CD14-positive monocyte (primary cell): ENCODE data around the gene KCTD2. TPM values are rescaled to one million over a fixed set of nuclear protein-coding genes. Genes with fewer than 3 reads are reported as not detected.
A peak's percentile ranks its signal among the peaks of the same experiment; 100 is the strongest.

Source experiments
- DNase-seq, 3 donors: peaks; one replicate each; pipeline ENCODE4 v3.0.0-alpha.2; 2011 to 2022
- H2AFZ ChIP-seq: 2 replicates; pipeline ENCODE4 v1.6.0; 2012; ENCODE audit warnings: mild to moderate bottlenecking, low read depth, low read length, inconsistent platforms; ENCODE audit not compliant: insufficient read depth, poor library complexity, severe bottlenecking
- H3K27ac ChIP-seq, 2 donors: 1 replicate in 1 of 2; 2 replicates in 1 of 2; pipeline ENCODE4 v1.5.1; 2012 to 2013; ENCODE audit warnings: low read length in 2 of 2, control low read depth in 1 of 2, inconsistent platforms in 1 of 2, low read depth in 1 of 2, mild to moderate bottlenecking in 1 of 2
- H3K27me3 ChIP-seq, 2 donors: one replicate each; pipeline versions ENCODE4 v1.6.0 to v1.6.1; 2011 to 2013; ENCODE audit warnings: low read length in 2 of 2; ENCODE audit not compliant: control insufficient read depth in 2 of 2, insufficient read depth in 2 of 2
- H3K36me3 ChIP-seq, 2 donors: replicated peaks in 1 of 2; 1 replicate in 1 of 2; 2 replicates in 1 of 2; pipeline versions ENCODE4 v1.5.1 to v1.6.1; 2012 to 2013; ENCODE audit warnings: low read length in 2 of 2, control low read depth in 1 of 2, inconsistent platforms in 1 of 2, mild to moderate bottlenecking in 1 of 2; ENCODE audit not compliant: insufficient read depth in 2 of 2, control insufficient read depth in 1 of 2
- H3K4me1 ChIP-seq, 2 donors: 1 replicate in 1 of 2; 2 replicates in 1 of 2; pipeline versions ENCODE4 v1.5.1 to v1.6.1; 2012 to 2013; ENCODE audit warnings: low read length in 2 of 2, control low read depth in 1 of 2, inconsistent platforms in 1 of 2, mild to moderate bottlenecking in 1 of 2, moderate library complexity in 1 of 2; ENCODE audit not compliant: insufficient read depth in 2 of 2, control insufficient read depth in 1 of 2
- H3K4me2 ChIP-seq: replicated peaks from 2 replicates; pipeline ENCODE3; 2012; ENCODE audit warnings: low read length, moderate library complexity, mild to moderate bottlenecking; ENCODE audit not compliant: poor library complexity, severe bottlenecking; ENCODE audit errors: extremely low read depth
- H3K4me3 ChIP-seq, 3 experiments: fragments of 200-600 bp in 1 of 3; sonication (generic) in 1 of 3; replicated peaks in 1 of 3; 1 replicate in 2 of 3; 2 replicates in 1 of 3; pipeline ENCODE4 v1.5.1; 2011 to 2013; ENCODE audit warnings: low read length in 3 of 3, mild to moderate bottlenecking in 3 of 3, control low read depth in 2 of 3, low read depth in 2 of 3, inconsistent platforms in 1 of 3, moderate library complexity in 1 of 3
- H3K79me2 ChIP-seq: 2 replicates; pipeline ENCODE4 v1.6.0; 2012; ENCODE audit warnings: mild to moderate bottlenecking, control low read depth, inconsistent platforms, low read length, moderate library complexity; ENCODE audit not compliant: insufficient read depth
- H3K9ac ChIP-seq: 2 replicates; pipeline ENCODE4 v1.6.0; 2017; ENCODE audit warnings: low read length, mild to moderate bottlenecking; ENCODE audit not compliant: insufficient read depth, poor library complexity, severe bottlenecking
- H3K9me3 ChIP-seq, 2 donors: replicated peaks in 1 of 2; 1 replicate in 1 of 2; 2 replicates in 1 of 2; pipeline versions ENCODE4 v1.5.1 to v1.6.1; 2012 to 2013; ENCODE audit warnings: low read length in 2 of 2, control low read depth in 1 of 2; ENCODE audit not compliant: control insufficient read depth in 1 of 2, insufficient read depth in 1 of 2
- H4K20me1 ChIP-seq: 2 replicates; pipeline ENCODE4 v1.6.0; 2012; ENCODE audit warnings: mild to moderate bottlenecking, low read length, control low read depth, moderate library complexity; ENCODE audit not compliant: insufficient read depth
- H3K27ac Mint-ChIP-seq, 7 donors: one replicate each; pipeline ENCODE4 v1.8.0; 2020; ENCODE audit warnings: mild to moderate bottlenecking in 7 of 7, mixed read lengths in 7 of 7, moderate library complexity in 6 of 7, inconsistent platforms in 2 of 7
- H3K27me3 Mint-ChIP-seq, 3 donors: one replicate each; pipeline ENCODE4 v1.8.0; 2021 to 2022; ENCODE audit warnings: low read depth in 3 of 3, mild to moderate bottlenecking in 3 of 3, mixed read lengths in 3 of 3, moderate library complexity in 3 of 3, inconsistent platforms in 1 of 3
- H3K36me3 Mint-ChIP-seq, 2 donors: one replicate each; pipeline ENCODE4 v1.8.0; 2020; ENCODE audit warnings: mixed read lengths in 2 of 2, inconsistent platforms in 1 of 2, mild to moderate bottlenecking in 1 of 2
- H3K4me1 Mint-ChIP-seq: one replicate; pipeline ENCODE4 v1.8.0; 2020; ENCODE audit warnings: mild to moderate bottlenecking, mixed read lengths
- H3K4me3 Mint-ChIP-seq, 2 donors: one replicate each; pipeline ENCODE4 v1.8.0; 2020; ENCODE audit warnings: mild to moderate bottlenecking in 2 of 2, mixed read lengths in 2 of 2, moderate library complexity in 1 of 2
- H3K9me3 Mint-ChIP-seq, 7 donors: one replicate each; pipeline ENCODE4 v1.8.0; 2020 to 2022; ENCODE audit warnings: mixed read lengths in 7 of 7, mild to moderate bottlenecking in 6 of 7, moderate library complexity in 6 of 7, inconsistent platforms in 2 of 7
- CTCF ChIP-seq: fragments of 200-600 bp; IDR thresholded peaks from one replicate; pipeline ENCODE4 v1.8.0; 2022; ENCODE audit warnings: antibody characterized with exemption, mild to moderate bottlenecking
- WGBS: methylation state at CpG from one replicate; pipeline ENCODE4 v1.1.5; 2013; ENCODE audit warnings: missing lambda C conversion rate; ENCODE audit not compliant: insufficient coverage; 5-methylcytosine and 5-hydroxymethylcytosine counted together
- intact Hi-C, 2 donors: fragments of 100-400 bp; cut with micrococcal nuclease; formaldehyde crosslinking; loops; one replicate each; pipeline versions ENCODE4 v1.15.0 to v1.15.1; 2023
- polyA plus RNA-seq, 3 donors: library from polyadenylated mRNA; depleted of rRNA in 1 of 3; unstranded in 2 of 3; stranded (reverse) in 1 of 3; fragments of 300-500 nt in 2 of 3; fragments of >200 nt in 1 of 3; fragmentation: Illumina TruSeq in 2 of 3; gene quantifications; 1 replicate in 2 of 3; 2 replicates in 1 of 3; pipeline ENCODE4 v1.2.3, GENCODE V29; 2012 to 2021

The KCTD2 gene
- polyA plus RNA-seq, 3 donors: 2.8 to 17.0 (median 2.9) TPM

GRCh38 chr17:75019146-75019545 is 27.9 kb upstream of the KCTD2 start:
- no peak overlapping the region for H3K9ac ChIP-seq
- H3K4me1 Mint-ChIP-seq: peaks cover 5% of the 10 kb centered on the region
- H3K79me2 ChIP-seq: peaks cover 8% of the 10 kb centered on the region
- peaks cover 0 to 1% (median 0%) of the 10 kb centered on the region in 3 donors for H3K27me3 Mint-ChIP-seq
- 91% methylated on average over 3 of the region's 5 CpGs for WGBS
- no peak overlapping the region for H3K4me3 ChIP-seq
- peaks cover 9% of the 10 kb centered on the region for H4K20me1 ChIP-seq
- intact Hi-C loops: no loop called here
- no peaks in the 10 kb centered on the region for H3K27me3 ChIP-seq
- H3K27ac ChIP-seq: no peak overlapping the region
- H3K36me3 ChIP-seq: peaks cover 49 to 62% of the 10 kb centered on the region in 2 donors
- H3K4me3 Mint-ChIP-seq: no peak overlapping the region
- H3K36me3 Mint-ChIP-seq: peaks cover 60 to 65% of the 10 kb centered on the region in 2 donors
- H3K27ac Mint-ChIP-seq: peak overlapping the region in 1 of 7 donors; percentile 22
- no peaks in the 10 kb centered on the region for H3K9me3 Mint-ChIP-seq
- no peaks in the 10 kb centered on the region for H3K4me1 ChIP-seq
- no peak overlapping the region for H2AFZ ChIP-seq
- H3K4me2 ChIP-seq: no peak overlapping the region
- DNase-seq: no peak
- H3K9me3 ChIP-seq: no peaks in the 10 kb centered on the region
- TF ChIP-seq CTCF: no peak

- Mint-ChIP-seq H3K4me3 (no peak overlapping the region), H3K36me3 (peaks cover 60 to 66% of the 10 kb centered on the region in 2 donors), H3K4me1 (peaks cover 7% of the 10 kb centered on the region), H3K9me3 (peaks cover 0 to 2% (median 0%) of the 10 kb centered on the region in 7 donors), H3K27me3 (peaks cover 0 to 1% (median 0%) of the 10 kb centered on the region in 3 donors), H3K27ac (peak overlapping the region in 1 of 7 donors; percentile 57)
- no peak for DNase-seq
- no peak overlapping the region for H3K4me3 ChIP-seq
- H3K79me2 ChIP-seq: peaks cover 5% of the 10 kb centered on the region
- peaks cover 49 to 62% of the 10 kb centered on the region in 2 donors for H3K36me3 ChIP-seq
- no peaks in the 10 kb centered on the region for H3K27me3 ChIP-seq
- no peak overlapping the region for H3K27ac ChIP-seq
- H3K4me2 ChIP-seq: no peak overlapping the region
- no peaks in the 10 kb centered on the region for H3K9me3 ChIP-seq
- peaks cover 9% of the 10 kb centered on the region for H4K20me1 ChIP-seq
- TF ChIP-seq CTCF: no peak
- H3K4me1 ChIP-seq: no peaks in the 10 kb centered on the region
- no peak overlapping the region for H3K9ac ChIP-seq
- no peak overlapping the region for H2AFZ ChIP-seq
- WGBS: 78% methylated on average over 1 of the region's 3 CpGs
- intact Hi-C loops: no loop called here
These were observed 27.3 kb upstream of the KCTD2 start for GRCh38 chr17:75019710-75020109.
